ENCODE data around the gene LHFPL2. TPM values are rescaled to one million over a fixed set of nuclear protein-coding genes. Genes with fewer than 3 reads are reported as not detected.

LHFPL2 gene
- total RNA-seq, 1 donor from 2014 or later, result not detected

- intact Hi-C loops (cut with micrococcal nuclease), result no loop called here
Measured at GRCh38 chr5:78547183-78547582, 101.4 kb downstream of the LHFPL2 start.

- intact Hi-C loops (cut with micrococcal nuclease), result no loop called here
Measured at GRCh38 chr5:78546276-78546996, 102.1 kb downstream of the LHFPL2 start.

- intact Hi-C loops (cut with micrococcal nuclease), result no loop called here
Measured at GRCh38 chr5:78545406-78545805, 103.2 kb downstream of the LHFPL2 start.

- intact Hi-C loops (cut with micrococcal nuclease), result no loop called here
Measured at GRCh38 chr5:78544561-78545201, 103.9 kb downstream of the LHFPL2 start.

GRCh38 chr5:78543916-78544315 is 104.7 kb downstream of the LHFPL2 start:
- intact Hi-C loops (cut with micrococcal nuclease), result no loop called here

GRCh38 chr5:78543292-78543691 is 105.3 kb downstream of the LHFPL2 start:
- intact Hi-C loops (cut with micrococcal nuclease), result no loop called here

- intact Hi-C loops (cut with micrococcal nuclease), result no loop called here
Measured at GRCh38 chr5:78542321-78542840, 106.2 kb downstream of the LHFPL2 start.

- intact Hi-C loops (cut with micrococcal nuclease), result no loop called here
Measured at GRCh38 chr5:78541086-78541654, 107.4 kb downstream of the LHFPL2 start.

GRCh38 chr5:78540335-78541085 is 108.1 kb downstream of the LHFPL2 start:
- intact Hi-C loops (cut with micrococcal nuclease), result no loop called here

- intact Hi-C loops (cut with micrococcal nuclease), result no loop called here
Measured at GRCh38 chr5:78538240-78538850, 110.2 kb downstream of the LHFPL2 start.

- intact Hi-C loops (cut with micrococcal nuclease), result no loop called here
Measured at GRCh38 chr5:78537821-78538220, 110.8 kb downstream of the LHFPL2 start.

- intact Hi-C loops (cut with micrococcal nuclease), result no loop called here
Measured at GRCh38 chr5:78537411-78537810, 111.2 kb downstream of the LHFPL2 start.

GRCh38 chr5:78536661-78537196 is 111.8 kb downstream of the LHFPL2 start:
- intact Hi-C loops (cut with micrococcal nuclease), result no loop called here

GRCh38 chr5:78534905-78535200 is 113.7 kb downstream of the LHFPL2 start:
- intact Hi-C loops (cut with micrococcal nuclease), result no loop called here

GRCh38 chr5:78534148-78534904 is 114.2 kb downstream of the LHFPL2 start:
- intact Hi-C loops (cut with micrococcal nuclease), result no loop called here

- intact Hi-C loops (cut with micrococcal nuclease), result no loop called here
Measured at GRCh38 chr5:78533356-78533755, 115.2 kb downstream of the LHFPL2 start.

- intact Hi-C loops (cut with micrococcal nuclease), result no loop called here
Measured at GRCh38 chr5:78530342-78531096, 118.1 kb downstream of the LHFPL2 start.

- intact Hi-C loops (cut with micrococcal nuclease), result no loop called here
Measured at GRCh38 chr5:78527925-78528324, 120.6 kb downstream of the LHFPL2 start.

GRCh38 chr5:78527054-78527859 is 121.3 kb downstream of the LHFPL2 start:
- intact Hi-C loops (cut with micrococcal nuclease), result no loop called here
